GM19193 (cell line): Measurements from ENCODE around the gene MTA2.

Experiments used
- POLR2A ChIP-seq: IDR thresholded peaks from 4 replicates; pipeline ENCODE4 v1.6.1; 2011; ENCODE audit not compliant: insufficient read depth, insufficient read length; ENCODE audit errors: extremely low read depth

The MTA2 gene

DNA sequence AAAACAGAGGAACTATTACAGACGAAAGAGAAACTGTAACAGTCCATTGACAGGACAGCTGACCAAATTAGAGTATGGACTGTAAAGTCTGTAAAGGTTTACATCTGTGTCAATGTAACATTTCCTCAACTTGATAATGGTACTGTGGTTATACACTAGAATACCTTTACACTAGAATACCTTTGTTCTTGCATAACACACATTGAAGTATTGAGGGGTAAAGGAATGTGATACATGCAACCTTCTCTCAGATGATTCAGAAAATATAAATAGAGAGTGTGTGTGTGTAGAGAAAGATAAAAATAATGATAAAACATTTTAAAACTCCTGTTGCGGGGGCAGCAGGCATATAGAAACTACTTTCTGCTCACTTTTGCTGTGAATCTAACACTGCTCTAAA lies 22.4 kb downstream of the MTA2 start:
- no peak for TF ChIP-seq POLR2A

DNA sequence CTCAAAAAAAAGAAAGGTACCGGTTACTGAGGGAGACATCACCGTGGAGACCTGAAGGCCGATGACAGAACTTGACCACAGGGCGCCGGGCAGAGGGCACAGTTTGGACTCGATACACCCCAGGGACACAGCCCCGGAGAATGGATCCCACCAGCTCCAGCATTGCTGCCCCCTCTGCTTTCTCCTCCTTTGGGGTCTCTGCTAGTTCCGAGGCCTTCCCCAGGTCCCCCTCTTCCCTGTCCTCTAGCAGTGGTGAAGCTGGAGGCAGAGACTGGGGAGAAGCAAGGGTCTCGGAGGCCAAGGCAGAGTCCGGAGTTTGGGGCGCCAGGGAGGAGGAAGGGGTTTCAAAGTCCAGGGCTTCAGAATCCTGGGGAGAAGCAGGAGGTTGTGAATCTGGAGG lies 23.1 kb downstream of the MTA2 start:
- TF ChIP-seq POLR2A: no peak

- TF ChIP-seq POLR2A: no peak
Measured at GRCh38 chr11:62577046-62577714, 24.5 kb downstream of the MTA2 start.

DNA sequence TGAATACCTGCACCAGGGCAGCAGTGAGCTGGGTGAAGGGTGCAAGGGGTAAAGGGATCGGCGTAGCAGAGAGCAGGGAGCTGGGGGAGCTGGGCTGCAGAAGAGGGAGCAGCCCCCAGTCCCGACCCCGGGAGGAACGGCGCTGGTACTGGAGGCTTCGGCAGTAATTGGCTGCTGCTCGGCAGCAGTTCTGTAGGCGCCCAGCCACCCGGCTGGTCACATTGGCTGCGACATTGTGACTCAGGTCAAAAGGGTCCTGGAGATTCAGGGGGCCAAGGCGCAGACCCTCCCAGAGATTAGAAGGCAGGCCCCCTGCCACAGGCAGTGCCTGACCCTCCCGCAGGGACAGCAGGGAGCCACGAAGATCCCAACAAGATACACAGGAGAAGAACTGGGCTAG lies 25.8 kb downstream of the MTA2 start:
- no peak for TF ChIP-seq POLR2A

- TF ChIP-seq POLR2A: no peak
Measured at GRCh38 chr11:62575156-62575555, 26.5 kb downstream of the MTA2 start.

- no peak for TF ChIP-seq POLR2A
Measured at GRCh38 chr11:62574363-62575071, 27.1 kb downstream of the MTA2 start.

DNA sequence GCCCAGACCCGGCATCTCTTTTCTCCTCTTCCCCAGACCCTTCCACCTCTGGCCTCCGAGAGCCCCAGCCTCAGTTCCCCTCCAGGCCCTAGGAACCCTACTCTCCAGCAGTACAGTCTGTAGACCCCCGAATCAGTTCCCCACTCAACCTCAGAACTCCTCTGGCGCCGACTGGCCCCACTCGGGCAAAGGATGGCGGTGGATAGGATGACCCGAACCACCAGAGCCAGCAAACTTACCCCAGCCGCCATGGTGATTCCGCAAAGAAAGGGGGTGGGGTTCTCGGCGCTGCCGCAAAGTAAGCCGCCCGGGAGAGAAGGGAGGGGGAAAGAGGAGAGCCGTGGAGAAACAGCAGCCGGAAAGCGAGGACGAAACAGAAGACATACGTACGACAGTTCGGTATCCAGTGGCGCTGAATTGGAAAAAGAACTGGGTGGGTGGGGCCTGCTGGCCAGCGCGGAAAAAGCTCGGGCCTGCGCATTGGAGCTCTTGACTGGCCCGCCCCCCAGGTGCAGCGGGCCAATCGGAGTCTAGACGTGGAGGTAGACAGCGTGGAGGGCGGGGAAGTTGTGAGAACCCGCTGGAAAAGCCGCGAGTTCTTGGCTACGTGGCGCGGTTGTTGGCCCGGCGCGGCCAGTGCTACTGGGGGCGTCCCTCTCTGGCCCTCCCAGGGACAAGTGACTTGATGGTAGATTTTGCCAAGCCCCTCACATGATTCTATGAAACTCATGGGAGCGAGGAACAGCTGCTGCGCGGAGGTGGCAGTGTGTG lies 27.9 kb downstream of the MTA2 start, which contains the start of gene EEF1G:
TSS of gene EEF1G (minus strand) at position 300 of the 771 bp plus-strand sequence. CDS start at position 251, 49 bp downstream.
- TF ChIP-seq POLR2A: peak; percentile 92

DNA sequence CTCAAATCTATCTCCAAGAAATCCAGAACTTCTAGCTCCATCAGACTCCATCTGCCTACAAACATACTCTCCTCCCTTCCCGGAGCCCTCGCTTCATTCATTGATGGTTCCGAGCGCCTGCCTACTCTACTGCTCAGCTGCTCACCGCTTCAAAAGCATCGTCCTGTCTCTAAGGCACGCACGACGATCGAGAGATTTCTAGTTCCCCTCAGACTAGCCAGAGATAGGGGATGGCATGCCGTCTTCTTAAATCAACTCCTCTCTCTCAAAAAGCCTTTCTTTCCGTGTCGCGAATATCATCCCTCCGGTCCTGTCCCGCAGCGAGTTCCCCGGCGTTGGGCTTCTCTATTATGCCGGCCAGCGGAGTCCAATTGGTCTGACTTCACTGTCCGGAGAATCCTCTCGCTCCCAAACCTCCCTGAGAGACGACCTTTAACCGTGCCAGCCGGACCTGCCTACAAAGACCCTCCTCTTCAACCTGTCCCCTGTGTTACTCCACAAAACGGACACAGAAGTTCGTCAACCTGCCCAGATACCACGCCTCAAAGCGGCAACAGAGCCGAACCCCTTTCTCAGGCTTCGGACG lies 28.6 kb downstream of the MTA2 start:
- no peak for TF ChIP-seq POLR2A

GRCh38 chr11:62572431-62572830 lies 29.2 kb downstream of the MTA2 start:
- no peak for TF ChIP-seq POLR2A

DNA sequence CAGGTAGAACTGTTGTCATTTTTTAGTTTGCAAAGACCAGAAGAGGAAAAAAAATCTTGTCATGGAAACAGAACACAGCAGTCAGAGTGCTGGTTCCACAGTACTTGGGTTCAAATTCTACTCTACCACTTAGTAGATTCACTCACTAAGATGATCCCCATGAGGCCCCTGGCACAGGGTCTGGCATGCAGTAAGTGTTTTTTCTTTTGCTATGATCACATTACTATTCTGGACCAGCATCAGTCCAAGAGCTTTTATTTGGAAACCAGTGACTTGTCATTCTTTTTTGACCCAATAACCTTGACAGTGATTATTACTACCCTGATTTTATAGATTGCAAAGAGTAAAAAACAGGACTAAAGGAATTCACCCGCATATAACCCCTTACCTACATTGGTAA lies 32.1 kb downstream of the MTA2 start:
- TF ChIP-seq POLR2A: no peak

GRCh38 chr11:62567018-62567633 lies 34.5 kb downstream of the MTA2 start:
- TF ChIP-seq POLR2A: no peak

DNA sequence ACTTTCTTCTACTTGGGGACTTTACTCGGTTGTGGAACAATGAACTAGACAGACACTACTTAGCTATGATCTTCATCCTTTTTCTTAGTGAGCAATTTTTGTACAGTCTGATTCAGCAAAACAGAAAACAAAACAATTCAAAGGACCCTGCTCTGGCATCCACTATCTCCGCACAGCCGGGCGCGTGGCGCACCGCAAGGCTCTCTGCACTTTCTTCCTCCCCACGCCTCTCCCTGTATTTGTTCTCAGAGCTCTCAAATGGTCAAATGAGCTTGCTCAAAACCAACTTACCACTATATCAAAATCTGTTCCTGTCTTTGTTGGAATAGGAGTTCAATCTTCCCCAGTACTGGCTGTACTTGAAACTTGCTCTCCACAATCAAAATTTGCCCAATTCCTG lies 35.4 kb downstream of the MTA2 start:
- TF ChIP-seq POLR2A: no peak

- TF ChIP-seq POLR2A: no peak
Measured at GRCh38 chr11:62565100-62565802, 36.4 kb downstream of the MTA2 start.

GRCh38 chr11:62560566-62561103 lies 41.0 kb downstream of the MTA2 start:
- TF ChIP-seq POLR2A: no peak

GRCh38 chr11:62559204-62559603 lies 42.5 kb downstream of the MTA2 start:
- no peak for TF ChIP-seq POLR2A

DNA sequence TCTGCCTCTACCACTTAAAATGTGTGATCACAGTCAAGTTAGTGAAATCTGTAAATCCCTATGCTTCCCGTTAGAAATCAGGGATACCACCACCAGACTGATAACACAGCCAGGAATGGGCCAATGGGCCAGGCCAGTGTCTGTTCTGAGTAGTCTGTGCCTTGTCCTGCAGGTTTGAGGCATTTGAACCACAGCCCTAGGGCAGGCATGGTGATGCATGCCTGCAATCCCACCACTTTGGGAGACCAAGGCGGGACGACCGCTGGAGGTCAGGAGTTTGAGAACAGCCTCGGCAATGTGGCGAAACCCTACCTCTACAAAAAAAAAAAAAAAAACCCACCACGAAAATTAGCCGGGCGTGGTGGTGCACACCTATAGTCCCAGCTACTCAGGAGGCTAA lies 43.0 kb downstream of the MTA2 start:
- no peak for TF ChIP-seq POLR2A
